Measurements from ENCODE around the gene MCC.

GRCh38 chr5:113186061-113186460, 302.2 kb downstream of the MCC start:
- TF ChIP-seq RAD21 (IDR thresholded peaks at IDR 0.05) (no peak), CTCF (IDR thresholded peaks at IDR 0.05; ENCODE audit: low read depth, low read length, missing input control) (no peak), TAF1 (conservative IDR thresholded peaks at IDR 0.05) (no peak), EGR1 (IDR thresholded peaks at IDR 0.05; ENCODE audit: low read depth in 2 of 2) (no peak), JUND (IDR thresholded peaks at IDR 0.05) (no peak), SP1 (IDR thresholded peaks at IDR 0.05) (no peak), GABPA (IDR thresholded peaks at IDR 0.05 in 1 of 2, conservative IDR thresholded peaks at IDR 0.05 in 1 of 2) (no peak), REST (IDR thresholded peaks at IDR 0.05) (no peak), YY1 (IDR thresholded peaks at IDR 0.05) (no peak)
- TF ChIP-seq, protein P1, sequence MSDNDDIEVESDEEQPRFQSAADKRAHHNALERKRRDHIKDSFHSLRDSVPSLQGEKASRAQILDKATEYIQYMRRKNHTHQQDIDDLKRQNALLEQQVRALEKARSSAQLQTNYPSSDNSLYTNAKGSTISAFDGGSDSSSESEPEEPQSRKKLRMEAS (IDR thresholded peaks at IDR 0.05) = no peak
- TF ChIP-seq, protein P2, sequence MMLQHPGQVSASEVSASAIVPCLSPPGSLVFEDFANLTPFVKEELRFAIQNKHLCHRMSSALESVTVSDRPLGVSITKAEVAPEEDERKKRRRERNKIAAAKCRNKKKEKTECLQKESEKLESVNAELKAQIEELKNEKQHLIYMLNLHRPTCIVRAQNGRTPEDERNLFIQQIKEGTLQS (IDR thresholded peaks at IDR 0.05) = no peak

Measured in liver (tissue), 3 donors.